Measurements from ENCODE around the gene NKD2. TPM values are rescaled to one million over a fixed set of nuclear protein-coding genes. Genes with fewer than 3 reads are reported as not detected.
A peak's percentile ranks its signal among the peaks of the same experiment; 100 is the strongest.

NKD2 gene
- polyA plus RNA-seq, 2 of the 4 experiments (the other 2 are of a cell fraction), result 1.2 to 4.2 TPM

DNA sequence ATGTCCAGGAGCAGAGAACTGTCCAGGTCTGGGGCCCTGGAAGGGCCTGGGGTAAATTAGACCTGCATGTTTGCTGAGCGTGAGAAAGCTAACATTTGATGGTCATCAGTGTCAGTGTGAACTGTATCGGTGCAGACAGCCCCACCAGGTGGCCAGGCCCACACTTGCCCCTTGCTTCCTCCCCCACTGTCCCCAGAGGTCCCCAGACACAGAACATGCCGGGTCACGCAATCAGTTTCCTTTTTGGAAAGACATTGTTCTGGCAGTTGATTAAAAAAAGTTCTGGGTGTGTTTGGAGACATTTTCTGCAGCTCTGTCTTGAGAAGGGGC lies 1.5 kb downstream of the NKD2 start:
- Histone ChIP-seq H3K4me3 (no peak overlapping the region), H3K4me1 (peaks cover 27% of the 10 kb centered on the region), H3K9me3 (no peaks in the 10 kb centered on the region), H3K4me2 (peak overlapping the region; percentile 98; the same call in 2 of the 3 replicates), H3K27ac (no peak overlapping the region)
- CTCF ChIA-PET, result interaction anchor here (0.7 to 7.7 kb wide), 18 partner anchors 9 to 165 kb away, joined by 3 to 82 read pairs (median 8); no protein-coding TSS in a partner anchor
- ATAC-seq (peak in 1 of 2 experiments; percentile 30; a peak in 2 of 6 replicates), FAIRE-seq (no peak), DNase-seq (ENCODE audit: low read depth in 1 of 2, low spot score in 1 of 2) (peak; percentile 35 to 43)
- TF ChIP-seq CHD2 (IDR thresholded peaks at IDR 0.05; ENCODE audit: low read length, partially characterized antibody), result no peak
- TF ChIP-seq CBX8 (IDR thresholded peaks at IDR 0.05), result no peak
- TF ChIP-seq, protein P1, sequence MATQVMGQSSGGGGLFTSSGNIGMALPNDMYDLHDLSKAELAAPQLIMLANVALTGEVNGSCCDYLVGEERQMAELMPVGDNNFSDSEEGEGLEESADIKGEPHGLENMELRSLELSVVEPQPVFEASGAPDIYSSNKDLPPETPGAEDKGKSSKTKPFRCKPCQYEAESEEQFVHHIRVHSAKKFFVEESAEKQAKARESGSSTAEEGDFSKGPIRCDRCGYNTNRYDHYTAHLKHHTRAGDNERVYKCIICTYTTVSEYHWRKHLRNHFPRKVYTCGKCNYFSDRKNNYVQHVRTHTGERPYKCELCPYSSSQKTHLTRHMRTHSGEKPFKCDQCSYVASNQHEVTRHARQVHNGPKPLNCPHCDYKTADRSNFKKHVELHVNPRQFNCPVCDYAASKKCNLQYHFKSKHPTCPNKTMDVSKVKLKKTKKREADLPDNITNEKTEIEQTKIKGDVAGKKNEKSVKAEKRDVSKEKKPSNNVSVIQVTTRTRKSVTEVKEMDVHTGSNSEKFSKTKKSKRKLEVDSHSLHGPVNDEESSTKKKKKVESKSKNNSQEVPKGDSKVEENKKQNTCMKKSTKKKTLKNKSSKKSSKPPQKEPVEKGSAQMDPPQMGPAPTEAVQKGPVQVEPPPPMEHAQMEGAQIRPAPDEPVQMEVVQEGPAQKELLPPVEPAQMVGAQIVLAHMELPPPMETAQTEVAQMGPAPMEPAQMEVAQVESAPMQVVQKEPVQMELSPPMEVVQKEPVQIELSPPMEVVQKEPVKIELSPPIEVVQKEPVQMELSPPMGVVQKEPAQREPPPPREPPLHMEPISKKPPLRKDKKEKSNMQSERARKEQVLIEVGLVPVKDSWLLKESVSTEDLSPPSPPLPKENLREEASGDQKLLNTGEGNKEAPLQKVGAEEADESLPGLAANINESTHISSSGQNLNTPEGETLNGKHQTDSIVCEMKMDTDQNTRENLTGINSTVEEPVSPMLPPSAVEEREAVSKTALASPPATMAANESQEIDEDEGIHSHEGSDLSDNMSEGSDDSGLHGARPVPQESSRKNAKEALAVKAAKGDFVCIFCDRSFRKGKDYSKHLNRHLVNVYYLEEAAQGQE (IDR thresholded peaks at IDR 0.05), result no peak
- peak; percentile 14; the same call in 1 of the 3 replicates for TF ChIP-seq SMC3 (IDR thresholded peaks at IDR 0.05)
- peak in 1 of 2 experiments; percentile 21; a peak in 1 of 5 replicates for TF ChIP-seq RAD21 (conservative IDR thresholded peaks at IDR 0.05 in 1 of 2, IDR thresholded peaks at IDR 0.05 in 1 of 2)
- POLR2A ChIA-PET, result no interaction called here
- 68% methylated on average over 4 of the region's 4 CpGs for WGBS (ENCODE audit: missing lambda C conversion rate)

DNA sequence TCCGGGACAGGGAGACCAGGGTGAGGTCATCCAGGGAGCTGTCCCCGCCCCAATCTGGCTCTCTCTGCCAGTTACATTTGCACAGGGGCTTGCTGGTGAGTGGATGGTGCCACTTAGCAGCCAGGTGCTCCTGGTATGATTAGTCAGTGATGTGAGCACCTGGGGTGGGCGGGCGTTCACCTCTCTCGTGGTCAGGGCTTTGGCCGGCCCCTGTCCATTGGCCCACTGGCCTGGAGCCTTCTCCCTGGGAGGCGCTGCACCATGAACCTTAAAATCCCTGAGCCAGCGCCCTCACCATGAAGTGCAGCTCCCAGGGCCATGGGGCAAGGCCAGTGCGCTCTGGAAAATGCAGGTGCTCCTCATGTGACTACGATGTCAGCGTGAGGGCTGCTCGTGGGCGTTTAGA lies 2.0 kb downstream of the NKD2 start:
- no peak for ATAC-seq
- ChIA-PET CTCF (interaction anchor here (0.6 to 7.7 kb wide), 24 partner anchors 9 to 164 kb away, joined by 3 to 82 read pairs (median 5); no protein-coding TSS in a partner anchor), POLR2A (no interaction called here)
- peaks cover 24% of the 10 kb centered on the region for H3K4me1 ChIP-seq
- H3K9me3 ChIP-seq, result no peaks in the 10 kb centered on the region
- no peak for FAIRE-seq
- no peak overlapping the region for H3K27ac ChIP-seq
- 78% methylated on average over 13 of the region's 13 CpGs for WGBS (ENCODE audit: missing lambda C conversion rate)
- no peak for DNase-seq (ENCODE audit: low read depth in 1 of 2, low spot score in 1 of 2)
- TF ChIP-seq EHF (CRISPR knock-in tag; IDR thresholded peaks at IDR 0.05) (no peak), ZSCAN20 (CRISPR knock-in tag; IDR thresholded peaks at IDR 0.05) (no peak), CEBPB (IDR thresholded peaks at IDR 0.05) (no peak), FOXS1 (CRISPR knock-in tag; IDR thresholded peaks at IDR 0.05) (no peak), MAZ (IDR thresholded peaks at IDR 0.05; ENCODE audit: borderline replicate concordance, low read depth, low read length) (no peak), FOSB (CRISPR knock-in tag; IDR thresholded peaks at IDR 0.05) (no peak), HES2 (IDR thresholded peaks at IDR 0.05) (no peak)
- H3K4me2 ChIP-seq, result no peak overlapping the region
- H3K4me3 ChIP-seq, result no peak overlapping the region

- CTCF ChIA-PET, result interaction anchor here (0.7 to 7.7 kb wide), 22 partner anchors 8 to 163 kb away, joined by 3 to 82 read pairs (median 6); no protein-coding TSS in a partner anchor
- H3K4me2 ChIP-seq, result no peak overlapping the region
- no peak overlapping the region for H3K27ac ChIP-seq
- peak; percentile 22 to 56; a peak in 3 of 6 replicates for ATAC-seq
- FAIRE-seq, result no peak
- POLR2A ChIA-PET, result no interaction called here
- H3K4me3 ChIP-seq, result no peak overlapping the region
- H3K4me1 ChIP-seq, result peaks cover 24% of the 10 kb centered on the region
- peak; percentile 53 to 77 for DNase-seq (ENCODE audit: low read depth in 1 of 2, low spot score in 1 of 2)
- 67% methylated on average over 11 of the region's 11 CpGs for WGBS (ENCODE audit: missing lambda C conversion rate)
- H3K9me3 ChIP-seq, result no peaks in the 10 kb centered on the region
- no peak for TF ChIP-seq POLR2AphosphoS2 (conservative IDR thresholded peaks at IDR 0.05; ENCODE audit: low read length)
- TF ChIP-seq GATA3 (IDR thresholded peaks at IDR 0.05; ENCODE audit: borderline replicate concordance), result no peak
- no peak for TF ChIP-seq HOXA7 (CRISPR knock-in tag; IDR thresholded peaks at IDR 0.05)
- TF ChIP-seq, protein P2, sequence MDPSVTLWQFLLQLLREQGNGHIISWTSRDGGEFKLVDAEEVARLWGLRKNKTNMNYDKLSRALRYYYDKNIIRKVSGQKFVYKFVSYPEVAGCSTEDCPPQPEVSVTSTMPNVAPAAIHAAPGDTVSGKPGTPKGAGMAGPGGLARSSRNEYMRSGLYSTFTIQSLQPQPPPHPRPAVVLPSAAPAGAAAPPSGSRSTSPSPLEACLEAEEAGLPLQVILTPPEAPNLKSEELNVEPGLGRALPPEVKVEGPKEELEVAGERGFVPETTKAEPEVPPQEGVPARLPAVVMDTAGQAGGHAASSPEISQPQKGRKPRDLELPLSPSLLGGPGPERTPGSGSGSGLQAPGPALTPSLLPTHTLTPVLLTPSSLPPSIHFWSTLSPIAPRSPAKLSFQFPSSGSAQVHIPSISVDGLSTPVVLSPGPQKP (IDR thresholded peaks at IDR 0.05; ENCODE audit: low read depth, low read length), result no peak
- TF ChIP-seq RAD21 (conservative IDR thresholded peaks at IDR 0.05 in 1 of 2, IDR thresholded peaks at IDR 0.05 in 1 of 2), result peak; percentile 26 to 40; a peak in 4 of 5 replicates
- TF ChIP-seq ZSCAN20 (CRISPR knock-in tag; IDR thresholded peaks at IDR 0.05), result no peak
- TF ChIP-seq ZFP36 (IDR thresholded peaks at IDR 0.05; ENCODE audit: borderline replicate concordance, partially characterized antibody), result no peak
- no peak for TF ChIP-seq ATOH8 (CRISPR knock-in tag; IDR thresholded peaks at IDR 0.05; ENCODE audit: low read depth)
- TF ChIP-seq TP53 (CRISPR knock-in tag; IDR thresholded peaks at IDR 0.05), result no peak
- no peak for TF ChIP-seq USF2 (IDR thresholded peaks at IDR 0.05)
- peak; percentile 53 for TF ChIP-seq CTCF (IDR thresholded peaks at IDR 0.05)
- no peak for TF ChIP-seq CHD4 (IDR thresholded peaks at IDR 0.05; ENCODE audit: borderline replicate concordance)
- no peak for TF ChIP-seq BHLHE40 (IDR thresholded peaks at IDR 0.05; ENCODE audit: low read depth, low read length)
These were observed 2.6 kb downstream of the NKD2 start for GRCh38 chr5:1011226-1011631.

Measured in A549 (cell line).